Measurements from ENCODE around the gene TTC16.

TTC16 gene

DNA sequence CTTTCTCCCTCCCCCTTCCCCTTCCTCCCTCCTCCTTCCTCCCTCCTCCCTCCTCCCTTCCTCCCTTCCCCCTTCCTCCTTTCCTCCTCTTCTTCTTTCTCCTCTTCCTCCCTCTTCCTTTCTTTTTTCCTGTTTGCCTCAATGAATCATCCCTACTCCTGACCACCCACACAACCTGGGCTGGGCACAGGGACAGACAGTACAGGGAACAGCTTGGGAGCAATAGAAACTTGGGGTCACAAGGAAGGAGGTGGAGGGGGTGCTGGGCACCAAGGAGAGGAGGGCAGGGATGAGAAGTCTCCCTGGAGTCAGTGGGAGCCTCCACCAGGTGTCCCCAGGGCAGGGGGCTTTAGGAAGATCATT lies 5.0 kb downstream of the TTC16 start:
- DNase-seq (ENCODE audit: low spot score in 2 of 2) = no peak
- Histone ChIP-seq H3K36me3 (replicated peaks) (no peaks in the 10 kb centered on the region), H3K27me3 (ENCODE audit: low read depth) (no peaks in the 10 kb centered on the region), H3K4me1 (peaks cover 4% of the 10 kb centered on the region), H3K9me3 (no peaks in the 10 kb centered on the region), H3K4me3 (no peak overlapping the region)
- in situ Hi-C loops (cut with MboI; ENCODE audit: low sequenced_read_pairs) = no loop called here

- in situ Hi-C loops (cut with MboI; ENCODE audit: low sequenced_read_pairs) = no loop called here
- Histone ChIP-seq H3K4me1 (peaks cover 4% of the 10 kb centered on the region), H3K9me3 (no peaks in the 10 kb centered on the region), H3K36me3 (replicated peaks) (no peaks in the 10 kb centered on the region), H3K27me3 (ENCODE audit: low read depth) (no peaks in the 10 kb centered on the region), H3K4me3 (no peak overlapping the region)
- DNase-seq (ENCODE audit: low spot score in 2 of 2) = no peak
Measured at GRCh38 chr9:127721391-127721821, 5.5 kb downstream of the TTC16 start.

DNA sequence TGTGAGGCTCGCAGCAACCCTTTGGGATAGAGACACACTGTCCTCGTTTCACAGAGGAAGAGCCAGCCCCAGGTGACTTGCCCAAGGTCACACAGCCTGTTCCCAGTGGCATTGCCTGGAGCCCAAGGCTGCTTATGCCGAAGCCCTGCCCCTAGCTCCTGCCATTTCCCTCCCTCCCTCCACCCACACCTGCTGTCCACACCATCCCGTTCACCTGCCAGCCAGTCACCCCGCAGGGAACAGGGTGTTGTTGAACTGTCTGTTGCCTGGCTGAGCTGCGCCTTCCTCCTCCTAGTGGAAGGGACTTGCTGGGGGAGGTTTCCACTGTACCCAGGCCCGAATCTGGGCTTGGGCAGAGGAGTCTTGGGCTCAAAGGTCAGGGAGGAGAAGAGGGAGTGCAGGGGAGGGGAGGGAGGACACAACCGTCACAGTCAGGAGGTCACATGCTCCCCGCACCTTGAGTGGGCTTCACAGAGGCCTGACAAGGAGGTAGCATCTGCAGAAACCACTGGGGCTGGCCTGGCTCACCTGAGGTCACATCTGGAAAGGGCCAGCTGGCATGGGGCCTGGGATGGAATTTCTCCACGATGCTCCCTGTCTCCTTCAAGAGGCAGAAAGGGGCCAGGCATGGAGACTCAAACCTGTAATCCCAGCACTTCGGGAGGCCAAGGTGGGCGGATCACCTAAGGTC lies 6.3 kb downstream of the TTC16 start:
- H3K27me3 ChIP-seq (ENCODE audit: low read depth) = no peaks in the 10 kb centered on the region
- no peaks in the 10 kb centered on the region for H3K36me3 ChIP-seq (replicated peaks)
- peaks cover 4% of the 10 kb centered on the region for H3K4me1 ChIP-seq
- DNase-seq (ENCODE audit: low spot score in 2 of 2) = no peak
- H3K4me3 ChIP-seq = no peak overlapping the region
- in situ Hi-C loops (cut with MboI; ENCODE audit: low sequenced_read_pairs) = no loop called here
- H3K9me3 ChIP-seq = no peaks in the 10 kb centered on the region

- no peaks in the 10 kb centered on the region for H3K36me3 ChIP-seq (replicated peaks)
- peaks cover 4% of the 10 kb centered on the region for H3K4me1 ChIP-seq
- DNase-seq (ENCODE audit: low spot score in 2 of 2) = no peak
- in situ Hi-C loops (cut with MboI; ENCODE audit: low sequenced_read_pairs) = no loop called here
- no peaks in the 10 kb centered on the region for H3K27me3 ChIP-seq (ENCODE audit: low read depth)
- no peak overlapping the region for H3K4me3 ChIP-seq
- H3K9me3 ChIP-seq = no peaks in the 10 kb centered on the region
Measured at GRCh38 chr9:127723013-127723412, 7.1 kb downstream of the TTC16 start.

DNA sequence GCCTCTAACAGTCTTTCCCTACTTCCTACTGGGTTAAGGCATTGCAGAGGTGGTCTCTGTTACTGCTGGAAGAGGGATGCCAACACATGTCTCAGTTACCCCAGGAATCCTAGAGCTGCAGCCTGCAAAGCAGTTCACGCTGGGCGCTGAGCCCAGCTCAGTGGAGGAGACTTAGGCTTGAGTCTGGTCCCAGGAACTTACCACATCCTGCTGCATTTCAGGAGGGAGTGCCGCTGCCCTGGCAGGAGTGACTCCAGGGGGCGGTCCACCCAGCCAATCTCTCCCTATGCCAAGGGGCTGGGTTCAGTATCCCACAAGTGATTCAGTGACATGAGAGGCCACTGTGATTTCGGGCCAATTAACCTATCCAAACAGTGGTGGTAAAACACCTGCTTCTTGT lies 7.6 kb downstream of the TTC16 start:
- Histone ChIP-seq H3K36me3 (replicated peaks) (no peaks in the 10 kb centered on the region), H3K9me3 (no peaks in the 10 kb centered on the region), H3K4me1 (peaks cover under 1% of the 10 kb centered on the region; the same call in 1 of the 2 replicates), H3K4me3 (no peak overlapping the region), H3K27me3 (ENCODE audit: low read depth) (no peaks in the 10 kb centered on the region)
- DNase-seq (ENCODE audit: low spot score in 2 of 2) = no peak
- in situ Hi-C loops (cut with MboI; ENCODE audit: low sequenced_read_pairs) = no loop called here

- no peak for DNase-seq (ENCODE audit: low spot score in 2 of 2)
- Histone ChIP-seq H3K27me3 (ENCODE audit: low read depth) (no peaks in the 10 kb centered on the region), H3K4me1 (no peaks in the 10 kb centered on the region), H3K36me3 (replicated peaks) (no peaks in the 10 kb centered on the region), H3K9me3 (no peaks in the 10 kb centered on the region), H3K4me3 (no peak overlapping the region)
- in situ Hi-C loops (cut with MboI; ENCODE audit: low sequenced_read_pairs) = no loop called here
Measured at GRCh38 chr9:127724012-127724411, 8.1 kb downstream of the TTC16 start.

GRCh38 chr9:127726871-127727270 lies 11.0 kb downstream of the TTC16 start:
- Histone ChIP-seq H3K27me3 (ENCODE audit: low read depth) (no peaks in the 10 kb centered on the region), H3K4me1 (no peaks in the 10 kb centered on the region), H3K36me3 (replicated peaks) (no peaks in the 10 kb centered on the region), H3K4me3 (no peak overlapping the region), H3K9me3 (no peaks in the 10 kb centered on the region)
- no peak for DNase-seq (ENCODE audit: low spot score in 2 of 2)
- in situ Hi-C loops (cut with MboI; ENCODE audit: low sequenced_read_pairs) = no loop called here

GRCh38 chr9:127728808-127729207 lies 12.9 kb downstream of the TTC16 start:
- H3K4me3 ChIP-seq = no peak overlapping the region
- H3K9me3 ChIP-seq = no peaks in the 10 kb centered on the region
- H3K4me1 ChIP-seq = no peaks in the 10 kb centered on the region
- no peak for DNase-seq (ENCODE audit: low spot score in 2 of 2)
- H3K27me3 ChIP-seq (ENCODE audit: low read depth) = no peaks in the 10 kb centered on the region
- in situ Hi-C loops (cut with MboI; ENCODE audit: low sequenced_read_pairs) = no loop called here
- no peaks in the 10 kb centered on the region for H3K36me3 ChIP-seq (replicated peaks)

GRCh38 chr9:127729522-127730256 lies 13.8 kb downstream of the TTC16 start:
- no peaks in the 10 kb centered on the region for H3K27me3 ChIP-seq (ENCODE audit: low read depth)
- peaks cover 4% of the 10 kb centered on the region for H3K4me1 ChIP-seq
- in situ Hi-C loops (cut with MboI; ENCODE audit: low sequenced_read_pairs) = loop anchor here (10.0 kb wide), 1 partner anchor 185 kb away; the partner anchor contains the start of gene ST6GALNAC4
- no peaks in the 10 kb centered on the region for H3K36me3 ChIP-seq (replicated peaks)
- H3K4me3 ChIP-seq = no peak overlapping the region
- no peak for DNase-seq (ENCODE audit: low spot score in 2 of 2)
- H3K9me3 ChIP-seq = no peaks in the 10 kb centered on the region

DNA sequence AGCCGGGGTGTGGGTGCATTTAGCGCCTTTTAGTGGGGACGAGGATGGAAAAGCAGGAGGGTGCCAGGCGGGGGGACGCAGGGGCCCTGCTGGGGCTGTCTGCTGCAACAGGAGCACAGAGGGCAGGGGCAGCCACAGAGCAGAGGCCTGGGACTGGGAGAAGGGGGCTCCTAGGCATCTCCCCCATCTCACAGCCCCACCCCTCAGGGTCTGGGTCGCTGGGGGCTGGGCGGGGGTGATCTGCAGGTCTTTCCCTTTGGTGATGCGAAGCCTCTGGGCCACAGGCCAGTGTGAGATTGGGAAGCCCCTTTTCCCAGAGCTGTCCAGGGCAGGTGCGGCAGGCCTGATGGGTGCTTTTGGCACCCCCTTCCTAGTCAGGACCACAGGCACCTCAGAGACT lies 14.4 kb downstream of the TTC16 start:
- peaks cover 4% of the 10 kb centered on the region for H3K4me1 ChIP-seq
- no peaks in the 10 kb centered on the region for H3K36me3 ChIP-seq (replicated peaks)
- no peaks in the 10 kb centered on the region for H3K9me3 ChIP-seq
- DNase-seq (ENCODE audit: low spot score in 2 of 2) = no peak
- in situ Hi-C loops (cut with MboI; ENCODE audit: low sequenced_read_pairs) = loop anchor here (10.0 kb wide), 1 partner anchor 185 kb away; the partner anchor contains the start of gene ST6GALNAC4
- no peak overlapping the region for H3K4me3 ChIP-seq
- no peaks in the 10 kb centered on the region for H3K27me3 ChIP-seq (ENCODE audit: low read depth)

DNA sequence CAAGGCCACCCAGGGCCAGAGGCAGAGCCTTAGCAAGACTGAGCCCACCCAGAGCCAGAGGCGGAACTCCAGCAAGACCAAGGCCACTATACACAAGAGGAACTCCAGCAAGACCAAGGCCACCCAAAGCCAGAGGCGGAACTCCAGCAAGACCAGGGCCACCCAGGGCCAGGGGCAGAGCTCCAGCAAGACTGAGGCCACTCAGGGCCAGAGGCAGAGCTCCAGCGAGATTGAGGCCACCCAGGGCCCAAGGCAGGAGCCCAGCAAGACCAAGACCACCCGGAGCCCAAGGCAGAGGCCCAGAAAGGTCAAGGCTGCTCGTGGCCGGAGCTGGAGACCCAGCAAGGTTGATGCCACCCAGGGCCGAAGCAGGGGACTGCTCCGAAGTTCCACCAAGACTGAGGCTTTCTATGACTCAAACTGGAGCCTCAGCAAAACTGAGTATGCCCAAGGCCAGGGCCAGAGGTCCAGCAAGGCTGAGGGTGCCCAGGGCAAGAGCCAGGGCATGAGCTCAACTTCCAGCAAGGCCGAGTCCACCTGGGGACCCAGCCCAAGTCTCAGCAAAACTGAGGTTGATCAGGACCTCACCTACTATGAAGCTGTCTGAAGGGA lies 15.0 kb downstream of the TTC16 start:
- in situ Hi-C loops (cut with MboI; ENCODE audit: low sequenced_read_pairs) = loop anchor here (10.0 kb wide), 1 partner anchor 184 kb away; the partner anchor contains the start of gene ST6GALNAC4

DNA sequence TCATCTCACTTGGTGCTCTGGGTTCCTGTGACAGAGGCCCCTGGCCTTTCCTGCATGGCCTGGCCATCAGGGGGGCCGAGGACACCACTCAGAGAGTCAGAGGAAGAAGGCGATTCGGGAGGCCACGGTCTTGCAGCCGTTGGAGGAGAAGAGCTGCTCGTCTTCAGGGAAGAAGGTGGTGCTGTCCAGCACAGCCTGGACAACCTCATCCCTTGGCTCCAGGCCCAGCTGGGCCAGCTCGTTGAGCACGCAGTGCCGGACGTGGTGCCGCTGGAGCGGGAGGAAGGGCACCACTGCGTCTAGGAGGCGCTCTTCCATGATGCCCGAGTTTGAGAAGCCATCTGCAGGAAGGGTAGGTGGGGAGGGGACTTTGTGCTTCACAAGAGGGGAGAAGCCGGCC lies 16.1 kb downstream of the TTC16 start:
- in situ Hi-C loops (cut with MboI; ENCODE audit: low sequenced_read_pairs) = loop anchor here (10.0 kb wide), 1 partner anchor 183 kb away; the partner anchor contains the start of gene ST6GALNAC4
- H3K4me3 ChIP-seq = no peak overlapping the region

More for the DNA sequence above, 15.0 kb downstream of the TTC16 start:
- Histone ChIP-seq H3K36me3 (replicated peaks) (no peaks in the 10 kb centered on the region), H3K4me1 (peaks cover 8% of the 10 kb centered on the region), H3K27me3 (ENCODE audit: low read depth) (no peaks in the 10 kb centered on the region), H3K9me3 (no peaks in the 10 kb centered on the region), H3K4me3 (no peak overlapping the region)
- DNase-seq (ENCODE audit: low spot score in 2 of 2) = no peak

GRCh38 chr9:127732444-127732843 lies 16.6 kb downstream of the TTC16 start:
- Histone ChIP-seq H3K4me1 (peaks cover 8% of the 10 kb centered on the region), H3K27me3 (ENCODE audit: low read depth) (no peaks in the 10 kb centered on the region), H3K9me3 (no peaks in the 10 kb centered on the region), H3K36me3 (replicated peaks) (no peaks in the 10 kb centered on the region), H3K4me3 (no peak overlapping the region)
- in situ Hi-C loops (cut with MboI; ENCODE audit: low sequenced_read_pairs) = loop anchor here (10.0 kb wide), 1 partner anchor 182 kb away; the partner anchor contains the start of gene ST6GALNAC4
- no peak for DNase-seq (ENCODE audit: low spot score in 2 of 2)

More for the DNA sequence above, 16.1 kb downstream of the TTC16 start:
- Histone ChIP-seq H3K27me3 (ENCODE audit: low read depth) (no peaks in the 10 kb centered on the region), H3K36me3 (replicated peaks) (no peaks in the 10 kb centered on the region), H3K9me3 (no peaks in the 10 kb centered on the region), H3K4me1 (peaks cover 8% of the 10 kb centered on the region)
- DNase-seq (ENCODE audit: low spot score in 2 of 2) = no peak

DNA sequence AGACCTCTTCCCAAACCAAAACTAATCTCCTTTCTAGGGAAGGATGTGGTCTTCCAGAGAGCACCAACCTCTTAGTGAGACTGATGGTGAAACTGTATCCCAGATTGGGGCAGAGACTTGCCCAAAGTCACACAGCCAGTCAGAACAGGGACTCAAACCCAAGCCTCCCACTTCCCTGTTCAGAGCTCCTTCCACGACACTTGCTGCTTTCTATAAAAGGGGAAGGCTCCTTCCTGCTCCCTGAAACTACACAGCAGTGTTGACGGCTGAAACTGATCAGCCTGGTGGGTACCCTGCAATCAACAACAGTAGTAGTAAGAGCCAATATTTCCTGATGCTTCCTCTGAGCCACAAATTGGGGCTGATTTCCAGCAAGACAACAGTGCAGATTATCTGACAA lies 17.7 kb downstream of the TTC16 start:
- Histone ChIP-seq H3K27me3 (ENCODE audit: low read depth) (no peaks in the 10 kb centered on the region), H3K36me3 (replicated peaks) (no peaks in the 10 kb centered on the region), H3K4me3 (no peak overlapping the region), H3K9me3 (no peaks in the 10 kb centered on the region), H3K4me1 (peaks cover 8% of the 10 kb centered on the region)
- in situ Hi-C loops (cut with MboI; ENCODE audit: low sequenced_read_pairs) = loop anchor here (10.0 kb wide), 1 partner anchor 181 kb away; the partner anchor contains the start of gene ST6GALNAC4
- no peak for DNase-seq (ENCODE audit: low spot score in 2 of 2)
